Aorta (tissue), 5 donors: Measurements from ENCODE around the gene STX17. TPM values are rescaled to one million over a fixed set of nuclear protein-coding genes. Genes with fewer than 3 reads are reported as not detected.

Experiments
- ATAC-seq: fragments of 200-7000 bp; cut with Tn5 transposase; one replicate; pipeline ENCODE4 v1.9.1; 2022; ENCODE audit warnings: moderate library complexity; ENCODE audit not compliant: low FRiP score
- DNase-seq, 2 donors: peaks; one replicate each; pipeline ENCODE4 v3.0.0-alpha.2; 2020
- H3K27ac ChIP-seq, 2 donors: one replicate each; pipeline ENCODE4 v1.5.1; 2013; ENCODE audit warnings: low read length in 2 of 2, mild to moderate bottlenecking in 2 of 2, moderate library complexity in 2 of 2, control low read depth in 1 of 2, inconsistent platforms in 1 of 2, low read depth in 1 of 2
- H3K27me3 ChIP-seq, 2 donors: one replicate each; pipeline ENCODE4 v1.6.1; 2013; ENCODE audit warnings: control low read depth in 1 of 2, low read length in 1 of 2, mild to moderate bottlenecking in 1 of 2, moderate library complexity in 1 of 2; ENCODE audit not compliant: insufficient read depth in 2 of 2, control insufficient read depth in 1 of 2
- H3K36me3 ChIP-seq, 2 donors: one replicate each; pipeline ENCODE4 v1.6.1; 2013; ENCODE audit warnings: control low read depth in 1 of 2, low read length in 1 of 2, mild to moderate bottlenecking in 1 of 2; ENCODE audit not compliant: insufficient read depth in 2 of 2, control insufficient read depth in 1 of 2
- H3K4me1 ChIP-seq, 2 donors: one replicate each; pipeline ENCODE4 v1.6.1; 2013; ENCODE audit warnings: low read length in 2 of 2, control low read depth in 1 of 2, mild to moderate bottlenecking in 1 of 2, moderate library complexity in 1 of 2; ENCODE audit not compliant: insufficient read depth in 2 of 2, control insufficient read depth in 1 of 2
- H3K4me3 ChIP-seq, 2 donors: one replicate each; pipeline ENCODE4 v1.5.1; 2013; ENCODE audit warnings: low read length in 2 of 2, control low read depth in 1 of 2, mild to moderate bottlenecking in 1 of 2
- H3K9me3 ChIP-seq: one replicate; pipeline ENCODE4 v1.6.1; 2013; ENCODE audit warnings: mild to moderate bottlenecking, low read length; ENCODE audit not compliant: control insufficient read depth
- WGBS, 2 donors: extraction: QIAGEN DNeasy Blood & Tissue Kit; methylation state at CpG; one replicate each; pipeline ENCODE4 v1.1.7; 2013; 5-methylcytosine and 5-hydroxymethylcytosine counted together
- intact Hi-C, 2 donors: fragments of 100-400 bp; cut with DNase I; formaldehyde crosslinking; loops; one replicate each; pipeline versions ENCODE4 v1.14.2 to v1.15.0; 2022
- polyA plus RNA-seq, 2 donors: library from polyadenylated mRNA; stranded (reverse); fragments of 200-250 nt; gene quantifications; one replicate each; pipeline ENCODE4 v1.2.3, GENCODE V29; 2013
- total RNA-seq, 2 donors: library from RNA; stranded (reverse); fragmentation: NEBNext Ultra II Directional; extraction: Animal tissue kit (Norgen Biotek cat#: 25700); gene quantifications; one replicate each; pipeline ENCODE4 v1.2.1, GENCODE V29; 2021
- donor health status: healthy with polysubstance abuse.
- donor health status: Bipolar disorder and iron deficiency.
- donor health status: DM: no; HTN: no; CAD: no.
- donor health status: DM: no; HTN: no; CAD: no.
- donor health status: DM: yes; HTN: yes; CAD: no.

STX17 gene
- total and polyA plus RNA-seq, 4 donors: 9.8 to 47.5 (median 22.1) TPM

- H3K4me1 ChIP-seq: no peaks in the 10 kb centered on the region
- no peaks in the 10 kb centered on the region for H3K27me3 ChIP-seq
- H3K36me3 ChIP-seq: peaks cover 2 to 5% of the 10 kb centered on the region in 2 donors
- H3K4me3 ChIP-seq: no peak overlapping the region
- H3K27ac ChIP-seq: no peak overlapping the region
- DNase-seq (no peak), ATAC-seq (no peak)
- 92 to 93% methylated on average over 3 of the region's 3 CpGs for WGBS, 2 donors
- H3K9me3 ChIP-seq: no peaks in the 10 kb centered on the region
- intact Hi-C loops: no loop called here
Measured at GRCh38 chr9:99918134-99918533, 11.7 kb downstream of the STX17 start.

GRCh38 chr9:99919930-99920329 is 13.5 kb downstream of the STX17 start:
- no peaks in the 10 kb centered on the region for H3K4me1 ChIP-seq
- no peak overlapping the region for H3K27ac ChIP-seq
- no peaks in the 10 kb centered on the region for H3K9me3 ChIP-seq
- H3K36me3 ChIP-seq: peaks cover 2 to 8% of the 10 kb centered on the region in 2 donors
- intact Hi-C loops: no loop called here
- ATAC-seq (no peak), DNase-seq (no peak)
- 87 to 88% methylated on average over 2 of the region's 2 CpGs for WGBS, 2 donors
- no peaks in the 10 kb centered on the region for H3K27me3 ChIP-seq
- no peak overlapping the region for H3K4me3 ChIP-seq

- H3K36me3 ChIP-seq: peaks cover 2 to 8% of the 10 kb centered on the region in 2 donors
- ATAC-seq (no peak), DNase-seq (no peak)
- H3K4me3 ChIP-seq: no peak overlapping the region
- intact Hi-C loops: no loop called here
- no peak overlapping the region for H3K27ac ChIP-seq
- no peaks in the 10 kb centered on the region for H3K4me1 ChIP-seq
- no peaks in the 10 kb centered on the region for H3K9me3 ChIP-seq
- no peaks in the 10 kb centered on the region for H3K27me3 ChIP-seq
- 86 to 91% methylated on average over 4 of the region's 4 CpGs for WGBS, 2 donors
Measured at GRCh38 chr9:99921875-99922710, 15.6 kb downstream of the STX17 start.

GRCh38 chr9:99922711-99923030 is 16.2 kb downstream of the STX17 start:
- Histone ChIP-seq H3K36me3 (peaks cover 2 to 8% of the 10 kb centered on the region in 2 donors), H3K9me3 (no peaks in the 10 kb centered on the region), H3K27ac (no peak overlapping the region), H3K27me3 (no peaks in the 10 kb centered on the region), H3K4me3 (no peak overlapping the region), H3K4me1 (no peaks in the 10 kb centered on the region)
- ATAC-seq (no peak), DNase-seq (no peak)
- intact Hi-C loops: no loop called here

- Histone ChIP-seq H3K9me3 (no peaks in the 10 kb centered on the region), H3K36me3 (peaks cover 2 to 8% of the 10 kb centered on the region in 2 donors), H3K27ac (no peak overlapping the region), H3K4me1 (no peaks in the 10 kb centered on the region), H3K27me3 (no peaks in the 10 kb centered on the region), H3K4me3 (no peak overlapping the region)
- 96 to 97% methylated on average over 4 of the region's 4 CpGs for WGBS, 2 donors
- intact Hi-C loops: no loop called here
- no peak for DNase-seq
- no peak for ATAC-seq
Measured at GRCh38 chr9:99925541-99925940, 19.1 kb downstream of the STX17 start.

- intact Hi-C loops: no loop called here
- H3K9me3 ChIP-seq: no peaks in the 10 kb centered on the region
- no peak for DNase-seq
- H3K36me3 ChIP-seq: peaks cover 0 to 3% of the 10 kb centered on the region in 2 donors
- 95 to 97% methylated on average over 2 of the region's 2 CpGs for WGBS, 2 donors
- H3K27ac ChIP-seq: no peak overlapping the region
- no peak for ATAC-seq
- no peaks in the 10 kb centered on the region for H3K4me1 ChIP-seq
- no peak overlapping the region for H3K4me3 ChIP-seq
- no peaks in the 10 kb centered on the region for H3K27me3 ChIP-seq
Measured at GRCh38 chr9:99929652-99930051, 23.2 kb downstream of the STX17 start.

GRCh38 chr9:99931155-99931840 is 24.8 kb downstream of the STX17 start:
- Histone ChIP-seq H3K27ac (no peak overlapping the region), H3K36me3 (peaks cover 0 to 3% of the 10 kb centered on the region in 2 donors), H3K4me1 (no peaks in the 10 kb centered on the region), H3K9me3 (no peaks in the 10 kb centered on the region), H3K4me3 (no peak overlapping the region), H3K27me3 (no peaks in the 10 kb centered on the region)
- ATAC-seq (no peak), DNase-seq (no peak)
- intact Hi-C loops: no loop called here
- WGBS, 2 donors: 89 to 92% methylated on average over 6 of the region's 6 CpGs

- Histone ChIP-seq H3K4me3 (no peak overlapping the region), H3K4me1 (no peaks in the 10 kb centered on the region), H3K27me3 (no peaks in the 10 kb centered on the region), H3K36me3 (no peaks in the 10 kb centered on the region), H3K27ac (no peak overlapping the region), H3K9me3 (peaks cover 2% of the 10 kb centered on the region)
- WGBS, 2 donors: 97 to 99% methylated on average over 4 of the region's 4 CpGs
- DNase-seq (no peak), ATAC-seq (no peak)
- intact Hi-C loops: no loop called here
Measured at GRCh38 chr9:99936947-99937587, 30.6 kb downstream of the STX17 start.
